Gastrocnemius medialis (tissue), 4 donors: ENCODE measurements around the gene AK5. TPM values are rescaled to one million over a fixed set of nuclear protein-coding genes. Genes with fewer than 3 reads are reported as not detected.

Source experiments
- ATAC-seq, 2 donors: fragments of 150-250 bp; one replicate each; pipeline ENCODE4 v1.9.1; 2016
- DNase-seq, 2 donors: peaks; one replicate each; pipeline ENCODE4 v3.0.0-alpha.2; 2019
- H3K27ac ChIP-seq, 4 donors: fragments of 200-600 bp; sonication (generic); 1 replicate in 1 of 4; 2 replicates in 3 of 4; pipeline ENCODE4 v1.5.1; 2016 to 2018; ENCODE audit warnings: mild to moderate bottlenecking in 2 of 4, moderate library complexity in 1 of 4
- H3K27me3 ChIP-seq, 3 donors: fragments of 200-600 bp; sonication (generic) in 2 of 3; 1 replicate in 1 of 3; 2 replicates in 2 of 3; pipeline versions ENCODE4 v1.5.1 to v1.6.0; 2016 to 2019; ENCODE audit warnings: mild to moderate bottlenecking in 1 of 3, moderate library complexity in 1 of 3
- H3K36me3 ChIP-seq, 2 donors: fragments of 200-600 bp; sonication (generic) in 1 of 2; one replicate each; pipeline ENCODE4 v1.5.1; 2017 to 2018
- H3K4me1 ChIP-seq, 2 donors: fragments of 200-600 bp; sonication (generic) in 1 of 2; one replicate each; pipeline ENCODE4 v1.5.1; 2016 to 2017; ENCODE audit warnings: mild to moderate bottlenecking in 2 of 2
- H3K4me3 ChIP-seq, 4 donors: fragments of 200-600 bp; sonication (generic) in 3 of 4; 1 replicate in 1 of 4; 2 replicates in 3 of 4; pipeline ENCODE4 v1.5.1; 2016 to 2019; ENCODE audit warnings: mild to moderate bottlenecking in 2 of 4
- H3K9me3 ChIP-seq, 3 donors: fragments of 200-600 bp; sonication (generic) in 2 of 3; 1 replicate in 1 of 3; 2 replicates in 2 of 3; pipeline ENCODE4 v1.5.1; 2016 to 2019
- POLR2A ChIP-seq, 2 donors: fragments of 450-650 bp; IDR thresholded peaks; one replicate each; pipeline ENCODE4 v1.6.1; 2017; ENCODE audit warnings: antibody characterized with exemption in 2 of 2, mild to moderate bottlenecking in 2 of 2, moderate library complexity in 2 of 2
- in situ Hi-C, 4 donors: fragments of 200-750 bp; cut with MboI; loops; one replicate each; pipeline versions ENCODE4 v1.15.0 to v1.8.0; 2017; ENCODE audit warnings: low sequenced_read_pairs in 4 of 4
- intact Hi-C: fragments of 100-400 bp; cut with DNase I; formaldehyde crosslinking; loops from one replicate; pipeline ENCODE4 v1.15.1; 2023; ENCODE audit warnings: low total_unique reads
- total RNA-seq, 4 donors: library from RNA; depleted of rRNA; stranded (reverse); fragments of >200 nt; gene quantifications; one replicate each; pipeline versions ENCODE4 v1.1.0 to v1.2.3, GENCODE V29; 2016
- TF ChIP-seq, protein P1 (sequence below), 5 experiments: fragments of 450-650 bp in 3 of 5; fragments of 200-600 bp in 2 of 5; sonication (generic) in 2 of 5; IDR thresholded peaks in 4 of 5; conservative IDR thresholded peaks in 1 of 5; 1 replicate in 4 of 5; 2 replicates in 1 of 5; pipeline ENCODE4 v1.5.1; 2016 to 2019; ENCODE audit warnings: antibody characterized with exemption in 5 of 5, mild to moderate bottlenecking in 3 of 5, moderate library complexity in 3 of 5

Gene AK5
- total RNA-seq, 4 donors from 2014 or later = 0.07 to 1.8 TPM; not detected in 2

GRCh38 chr1:77544845-77545244, 263.0 kb downstream of the AK5 start:
- intact Hi-C loops = no loop called here
- H3K36me3 ChIP-seq = no peaks in the 10 kb centered on the region
- ATAC-seq (no peak), DNase-seq (no peak)
- H3K27me3 ChIP-seq = no peaks in the 10 kb centered on the region
- no peaks in the 10 kb centered on the region for H3K9me3 ChIP-seq
- H3K4me3 ChIP-seq = no peak overlapping the region
- H3K27ac ChIP-seq = no peak overlapping the region
- peaks cover 0 to 7% of the 10 kb centered on the region in 2 donors for H3K4me1 ChIP-seq
- TF ChIP-seq, protein P1, sequence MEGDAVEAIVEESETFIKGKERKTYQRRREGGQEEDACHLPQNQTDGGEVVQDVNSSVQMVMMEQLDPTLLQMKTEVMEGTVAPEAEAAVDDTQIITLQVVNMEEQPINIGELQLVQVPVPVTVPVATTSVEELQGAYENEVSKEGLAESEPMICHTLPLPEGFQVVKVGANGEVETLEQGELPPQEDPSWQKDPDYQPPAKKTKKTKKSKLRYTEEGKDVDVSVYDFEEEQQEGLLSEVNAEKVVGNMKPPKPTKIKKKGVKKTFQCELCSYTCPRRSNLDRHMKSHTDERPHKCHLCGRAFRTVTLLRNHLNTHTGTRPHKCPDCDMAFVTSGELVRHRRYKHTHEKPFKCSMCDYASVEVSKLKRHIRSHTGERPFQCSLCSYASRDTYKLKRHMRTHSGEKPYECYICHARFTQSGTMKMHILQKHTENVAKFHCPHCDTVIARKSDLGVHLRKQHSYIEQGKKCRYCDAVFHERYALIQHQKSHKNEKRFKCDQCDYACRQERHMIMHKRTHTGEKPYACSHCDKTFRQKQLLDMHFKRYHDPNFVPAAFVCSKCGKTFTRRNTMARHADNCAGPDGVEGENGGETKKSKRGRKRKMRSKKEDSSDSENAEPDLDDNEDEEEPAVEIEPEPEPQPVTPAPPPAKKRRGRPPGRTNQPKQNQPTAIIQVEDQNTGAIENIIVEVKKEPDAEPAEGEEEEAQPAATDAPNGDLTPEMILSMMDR (IDR thresholded peaks at IDR 0.05 in 4 of 5, conservative IDR thresholded peaks at IDR 0.05 in 1 of 5) = no peak
- TF ChIP-seq POLR2A (IDR thresholded peaks at IDR 0.05) = no peak
- in situ Hi-C loops = loop anchor here in 2 of 4 donors (25.0 kb wide), 1 partner anchor 383 kb away; no protein-coding TSS in a partner anchor

DNA sequence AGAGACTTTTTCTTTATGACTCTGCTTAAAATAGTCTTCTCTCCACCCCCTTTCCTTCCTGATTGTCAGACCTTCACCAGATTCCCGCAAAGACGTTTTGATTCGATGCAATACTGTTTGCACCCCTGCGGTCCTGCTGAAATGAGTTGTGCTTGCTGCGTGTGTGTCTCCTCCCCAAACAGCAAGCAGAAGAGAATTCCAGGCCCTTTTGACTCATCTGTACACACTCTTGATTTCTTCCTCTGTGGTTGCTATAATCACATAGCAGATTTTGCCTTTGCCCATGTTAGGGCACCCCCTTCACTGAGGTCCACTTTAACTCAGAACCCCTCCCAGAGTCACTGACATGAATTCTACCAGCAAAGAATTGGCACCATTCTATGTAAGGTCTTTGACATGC, 264.2 kb downstream of the AK5 start:
- ATAC-seq (no peak), DNase-seq (no peak)
- H3K36me3 ChIP-seq = no peaks in the 10 kb centered on the region
- H3K4me1 ChIP-seq = peaks cover 0 to 3% of the 10 kb centered on the region in 2 donors
- H3K27ac ChIP-seq = no peak overlapping the region
- TF ChIP-seq POLR2A (IDR thresholded peaks at IDR 0.05) = no peak
- TF ChIP-seq, protein P1 (IDR thresholded peaks at IDR 0.05 in 4 of 5, conservative IDR thresholded peaks at IDR 0.05 in 1 of 5) = no peak
- intact Hi-C loops (no loop called here), in situ Hi-C loops (loop anchor here in 2 of 4 donors (25.0 kb wide), 1 partner anchor 384 kb away; no protein-coding TSS in a partner anchor)
- H3K4me3 ChIP-seq = no peak overlapping the region
- no peaks in the 10 kb centered on the region for H3K9me3 ChIP-seq
- no peaks in the 10 kb centered on the region for H3K27me3 ChIP-seq

DNA sequence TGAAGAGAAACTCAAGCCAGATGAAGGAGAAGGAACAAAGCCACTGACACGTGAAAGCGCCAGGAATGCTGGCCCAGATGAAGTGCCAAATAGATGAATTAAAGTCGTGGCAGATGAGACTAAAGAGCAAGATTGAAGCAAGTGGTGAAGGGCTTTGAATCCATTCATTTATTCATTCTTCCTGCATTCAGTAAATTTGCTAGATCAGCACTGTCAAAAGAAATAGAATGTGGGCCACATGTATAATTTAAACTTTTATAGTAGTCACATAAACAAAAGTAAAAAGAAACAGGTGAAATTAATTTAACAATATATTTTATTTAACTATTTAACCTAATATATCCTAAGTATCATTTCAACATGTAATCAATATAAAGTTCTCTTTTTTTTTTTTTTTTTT, 265.1 kb downstream of the AK5 start:
- Histone ChIP-seq H3K36me3 (no peaks in the 10 kb centered on the region), H3K4me3 (no peak overlapping the region), H3K9me3 (no peaks in the 10 kb centered on the region), H3K27me3 (no peaks in the 10 kb centered on the region), H3K27ac (no peak overlapping the region), H3K4me1 (peaks cover 0 to 3% of the 10 kb centered on the region in 2 donors)
- no peak for DNase-seq
- ATAC-seq = no peak
- TF ChIP-seq, protein P1 (IDR thresholded peaks at IDR 0.05 in 4 of 5, conservative IDR thresholded peaks at IDR 0.05 in 1 of 5) = no peak
- TF ChIP-seq POLR2A (IDR thresholded peaks at IDR 0.05) = no peak
- intact Hi-C loops = no loop called here
- in situ Hi-C loops = loop anchor here in 2 of 4 donors (25.0 kb wide), 1 partner anchor 385 kb away; no protein-coding TSS in a partner anchor

DNA sequence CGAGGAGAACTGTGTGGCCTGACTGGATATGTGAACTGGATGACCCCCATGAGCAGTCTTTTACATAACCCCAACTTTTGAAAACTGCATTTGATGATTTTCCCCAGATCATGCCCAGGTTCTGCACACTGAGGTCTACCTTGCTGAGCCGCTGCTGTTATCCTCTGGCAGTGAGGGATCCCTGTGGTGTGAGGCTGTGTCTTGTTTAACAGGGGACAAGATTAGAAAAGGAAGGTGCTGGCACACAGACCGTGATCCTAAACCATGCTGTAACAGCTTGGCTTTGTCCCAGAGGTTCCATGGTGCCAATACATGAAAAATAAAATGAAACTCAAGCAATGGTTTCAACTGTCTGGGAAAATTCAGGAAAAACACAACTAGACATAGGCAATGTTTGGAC, 266.5 kb downstream of the AK5 start:
- Histone ChIP-seq H3K9me3 (no peaks in the 10 kb centered on the region), H3K27ac (no peak overlapping the region), H3K4me1 (peaks cover 0 to 3% of the 10 kb centered on the region in 2 donors), H3K4me3 (no peak overlapping the region), H3K36me3 (no peaks in the 10 kb centered on the region), H3K27me3 (no peaks in the 10 kb centered on the region)
- intact Hi-C loops = no loop called here
- ATAC-seq (no peak), DNase-seq (no peak)
- TF ChIP-seq, protein P1 (IDR thresholded peaks at IDR 0.05 in 4 of 5, conservative IDR thresholded peaks at IDR 0.05 in 1 of 5) = no peak
- in situ Hi-C loops = loop anchor here in 2 of 4 donors (25.0 kb wide), 1 partner anchor 386 kb away; no protein-coding TSS in a partner anchor

DNA sequence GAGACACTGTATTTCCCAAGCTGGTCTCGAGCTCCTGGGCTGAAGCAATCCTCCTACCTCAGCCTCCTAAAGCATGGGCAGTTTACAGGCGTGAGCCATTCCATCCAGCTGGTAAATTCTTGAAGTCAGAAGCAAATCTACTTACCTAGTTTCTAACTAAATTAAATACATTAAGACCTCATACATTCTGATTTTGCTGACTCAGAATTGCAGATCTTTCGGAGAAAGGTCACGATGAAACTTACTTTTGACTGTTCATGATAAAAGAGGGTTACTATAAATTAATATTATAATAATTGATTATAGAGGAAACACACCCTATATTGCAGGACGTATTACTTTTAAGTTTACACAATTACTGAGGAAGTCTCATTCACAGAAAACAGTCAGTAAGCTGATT, 268.3 kb downstream of the AK5 start:
- Histone ChIP-seq H3K9me3 (no peaks in the 10 kb centered on the region), H3K36me3 (no peaks in the 10 kb centered on the region), H3K4me3 (no peak overlapping the region), H3K4me1 (peaks cover 0 to 3% of the 10 kb centered on the region in 2 donors), H3K27ac (no peak overlapping the region), H3K27me3 (no peaks in the 10 kb centered on the region)
- in situ Hi-C loops = no loop called here
- TF ChIP-seq POLR2A (IDR thresholded peaks at IDR 0.05) = no peak
- TF ChIP-seq, protein P1 (IDR thresholded peaks at IDR 0.05 in 4 of 5, conservative IDR thresholded peaks at IDR 0.05 in 1 of 5) = no peak
- ATAC-seq (no peak), DNase-seq (no peak)
- intact Hi-C loops = no loop called here
